ENCODE data around the gene FBXW2.
A peak's percentile ranks its signal among the peaks of the same experiment; 100 is the strongest.

FBXW2 gene

GRCh38 chr9:120741701-120742100 is 51.5 kb downstream of the FBXW2 start:
- DNase-seq = no peak

GRCh38 chr9:120741191-120741590 is 52.0 kb downstream of the FBXW2 start:
- no peak for DNase-seq

GRCh38 chr9:120740132-120740531 is 53.1 kb downstream of the FBXW2 start:
- DNase-seq = no peak

GRCh38 chr9:120737416-120738165 is 55.6 kb downstream of the FBXW2 start:
- DNase-seq = no peak

GRCh38 chr9:120736881-120737280 is 56.3 kb downstream of the FBXW2 start:
- DNase-seq = no peak

- DNase-seq = no peak
These were observed 57.6 kb downstream of the FBXW2 start for GRCh38 chr9:120735415-120736126.

- DNase-seq = no peak
These were observed 58.4 kb downstream of the FBXW2 start for GRCh38 chr9:120734607-120735410.

- no peak for DNase-seq
These were observed 60.0 kb downstream of the FBXW2 start for GRCh38 chr9:120733190-120733589.

GRCh38 chr9:120730654-120731514 is 62.3 kb downstream of the FBXW2 start:
- no peak for DNase-seq

- DNase-seq = no peak
These were observed 63.4 kb downstream of the FBXW2 start for GRCh38 chr9:120729791-120730241.

GRCh38 chr9:120726484-120726883 is 66.7 kb downstream of the FBXW2 start:
- no peak for DNase-seq

GRCh38 chr9:120725907-120726306 is 67.3 kb downstream of the FBXW2 start:
- DNase-seq = no peak

GRCh38 chr9:120724757-120725400 is 68.3 kb downstream of the FBXW2 start:
- DNase-seq = no peak

GRCh38 chr9:120723565-120723964 is 69.7 kb downstream of the FBXW2 start:
- DNase-seq = no peak

- no peak for DNase-seq
These were observed 72.8 kb downstream of the FBXW2 start for GRCh38 chr9:120720404-120720803.

GRCh38 chr9:120718316-120718715 is 74.9 kb downstream of the FBXW2 start:
- DNase-seq = no peak

- DNase-seq = no peak
These were observed 76.0 kb downstream of the FBXW2 start for GRCh38 chr9:120717176-120717575.

- DNase-seq = no peak
These were observed 76.7 kb downstream of the FBXW2 start for GRCh38 chr9:120716483-120716882.

- no peak for DNase-seq
These were observed 77.8 kb downstream of the FBXW2 start for GRCh38 chr9:120715389-120715924.

GRCh38 chr9:120714846-120715388 is 78.3 kb downstream of the FBXW2 start:
- no peak for DNase-seq

GRCh38 chr9:120714088-120714845 is 78.9 kb downstream of the FBXW2 start, which contains the start of gene MEGF9:
Gene MEGF9 (minus strand): TSS chr9:120714470. CDS start chr9:120714358, 112 bp downstream.
- peak; percentile 98 for DNase-seq
